ENCODE measurements around the gene BTBD9.

Gene BTBD9

DNA sequence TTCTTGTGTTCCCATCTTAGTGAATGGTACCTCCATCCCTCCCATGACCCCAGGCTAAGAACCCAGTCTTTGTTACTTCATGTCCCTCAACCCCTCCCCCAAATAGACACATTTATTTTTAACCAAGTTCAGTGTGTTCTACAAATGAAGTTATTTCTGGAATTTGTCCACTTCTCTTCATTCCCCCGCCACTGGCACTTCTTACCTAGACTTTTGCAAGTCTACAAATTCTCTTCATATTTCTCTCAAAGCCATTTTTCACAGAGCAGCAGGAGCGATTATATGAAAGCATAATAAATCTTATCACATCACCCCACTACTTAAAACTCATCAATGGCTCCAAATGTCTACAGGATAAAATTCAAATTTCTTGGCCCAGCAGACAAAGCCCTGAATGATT, 131.4 kb downstream of the BTBD9 start:
- no peak for DNase-seq (ENCODE audit: low read depth in 2 of 2)

DNA sequence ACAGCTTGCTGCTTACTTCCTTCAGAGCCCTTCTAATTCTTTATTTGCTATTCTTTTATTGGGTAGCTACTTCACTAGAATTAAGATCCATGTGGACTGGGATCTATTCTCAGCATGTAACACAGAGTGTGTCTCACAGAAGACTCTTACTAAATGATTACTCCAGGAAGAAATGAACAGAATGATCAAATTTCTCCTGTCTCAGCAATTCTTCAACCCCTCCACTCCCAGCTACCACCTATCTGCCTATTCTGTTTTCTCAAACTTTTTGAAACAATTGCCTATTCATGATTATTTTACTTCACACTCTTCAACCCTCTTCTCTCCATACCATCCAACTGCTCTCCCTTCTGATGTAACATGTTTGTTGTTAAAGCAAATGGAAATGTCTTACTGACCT, 132.6 kb downstream of the BTBD9 start:
- no peak for DNase-seq (ENCODE audit: low read depth in 2 of 2)

DNA sequence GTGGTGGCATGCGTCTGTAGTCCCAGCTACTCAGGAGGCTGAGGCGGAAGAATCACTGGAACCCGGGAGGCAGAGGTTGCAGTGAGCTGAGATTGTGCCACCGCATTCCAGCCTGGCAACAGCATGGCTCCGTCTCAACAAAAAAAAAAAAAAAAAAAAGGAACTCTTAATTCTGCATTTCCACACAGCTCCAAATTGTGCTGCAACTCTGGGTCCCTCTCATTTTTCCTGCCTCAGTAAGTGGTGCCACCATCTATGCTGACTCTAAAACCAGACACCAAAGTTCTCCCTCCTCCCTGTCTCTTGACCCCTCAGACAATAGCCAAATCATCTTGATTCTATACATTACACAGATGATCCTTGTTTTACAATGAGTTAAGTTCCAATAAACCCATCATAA, 133.9 kb downstream of the BTBD9 start:
- no peak for DNase-seq (ENCODE audit: low read depth in 2 of 2)

DNA sequence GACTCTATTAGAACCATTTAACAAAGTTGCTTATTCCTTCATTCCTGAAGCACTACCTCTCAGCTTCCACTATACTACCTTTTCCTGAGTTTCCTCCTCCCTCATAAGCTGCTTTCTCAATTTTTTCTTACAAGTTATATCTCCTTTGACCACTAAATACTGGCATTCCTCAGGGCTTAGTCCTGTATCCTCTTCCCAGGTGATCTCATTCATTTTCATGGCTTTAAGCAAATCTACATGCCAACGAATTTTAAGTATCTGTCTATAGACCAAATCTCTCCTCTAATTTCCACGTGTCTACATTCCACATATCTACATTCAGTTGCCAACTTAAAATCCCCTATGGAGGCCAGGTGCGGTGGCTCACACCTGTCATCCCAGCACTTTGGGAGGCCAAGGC, 134.7 kb downstream of the BTBD9 start:
- no peak for DNase-seq (ENCODE audit: low read depth in 2 of 2)

DNA sequence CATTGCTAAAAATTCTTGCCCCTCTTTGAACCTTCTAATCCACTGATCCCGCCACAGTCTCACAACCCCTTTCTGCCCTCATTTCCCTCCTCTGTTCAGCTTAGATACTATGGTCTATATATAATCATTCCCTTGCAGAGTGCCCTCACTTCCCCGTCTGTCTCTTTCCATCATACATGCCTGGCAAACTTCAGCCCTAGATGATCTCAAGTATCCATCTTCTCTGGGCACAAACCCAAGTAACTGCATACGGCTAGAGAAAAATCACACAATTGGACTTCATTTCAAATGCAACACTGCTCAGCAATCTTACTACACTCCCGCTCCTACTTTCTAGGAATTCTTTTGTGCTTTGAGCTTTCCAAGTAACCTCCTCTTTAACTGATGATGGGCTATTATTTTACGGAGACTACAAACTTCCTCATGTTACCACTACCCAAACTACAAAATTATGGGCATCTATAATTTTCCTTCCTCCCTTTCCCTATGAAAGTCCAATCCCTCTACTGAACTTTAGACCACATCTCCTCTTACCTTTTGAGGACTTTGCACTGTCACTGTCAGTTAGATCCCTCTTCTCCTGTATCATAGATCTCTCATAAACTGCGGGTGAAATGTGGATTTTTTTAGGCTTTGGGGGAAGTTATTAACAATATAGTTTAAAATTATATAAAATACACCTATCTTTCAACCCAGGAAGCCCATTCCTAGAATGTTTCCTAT, 135.6 kb downstream of the BTBD9 start:
- DNase-seq (ENCODE audit: low read depth in 2 of 2), result no peak

DNA sequence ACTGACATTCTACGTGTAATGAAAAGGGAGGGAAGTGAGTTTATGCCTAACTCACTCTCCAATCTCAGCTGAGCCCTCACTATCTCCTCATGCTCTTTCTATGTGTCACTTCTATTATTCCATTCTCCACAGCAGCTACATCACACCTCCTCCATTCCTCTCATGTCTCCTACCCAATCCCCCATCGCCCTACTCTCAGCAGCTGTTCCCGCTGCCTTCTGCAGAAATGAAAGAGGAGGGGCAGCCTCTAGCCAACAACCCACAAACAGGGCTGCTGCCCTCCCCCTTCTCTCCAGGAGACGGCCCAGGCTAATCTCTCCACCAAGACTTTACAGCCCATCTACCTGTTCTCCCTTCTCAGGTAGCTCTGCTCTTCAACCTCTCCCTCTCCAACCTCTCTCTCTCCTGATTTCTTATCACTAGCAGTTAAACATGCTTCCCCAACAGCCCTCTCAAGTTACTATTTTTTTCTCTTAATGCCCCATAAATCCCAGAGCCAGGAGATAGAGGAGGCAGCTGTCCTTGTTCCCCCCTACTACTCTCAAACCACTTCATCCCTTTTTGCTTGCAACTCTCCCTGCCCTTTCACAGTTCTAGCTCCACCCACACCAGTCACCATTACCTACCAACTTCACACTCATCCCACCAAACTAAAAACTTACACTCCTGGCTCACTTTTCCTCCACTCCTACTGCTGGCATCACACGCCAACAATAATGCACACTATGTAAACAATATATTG, 136.5 kb downstream of the BTBD9 start:
- DNase-seq (ENCODE audit: low read depth in 2 of 2), result no peak

DNA sequence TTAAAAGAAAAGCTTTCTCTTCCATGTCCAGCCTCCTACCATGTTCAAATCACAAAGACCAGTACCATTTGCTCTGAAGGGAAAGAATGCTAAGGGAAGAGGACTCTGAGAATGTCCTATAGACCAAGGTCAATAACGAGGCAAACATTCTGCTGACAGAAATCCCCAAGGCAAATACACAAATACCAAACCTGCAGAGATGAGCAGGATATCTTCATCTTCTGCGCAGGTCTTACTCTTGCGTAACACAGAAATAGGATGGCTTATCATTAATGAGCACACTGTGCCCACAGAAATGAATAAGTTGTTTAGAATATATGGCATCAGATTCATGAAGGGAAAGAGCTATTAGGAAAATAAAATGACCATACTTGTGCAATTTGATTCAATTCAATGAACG, 137.3 kb downstream of the BTBD9 start:
- no peak for DNase-seq (ENCODE audit: low read depth in 2 of 2)

DNA sequence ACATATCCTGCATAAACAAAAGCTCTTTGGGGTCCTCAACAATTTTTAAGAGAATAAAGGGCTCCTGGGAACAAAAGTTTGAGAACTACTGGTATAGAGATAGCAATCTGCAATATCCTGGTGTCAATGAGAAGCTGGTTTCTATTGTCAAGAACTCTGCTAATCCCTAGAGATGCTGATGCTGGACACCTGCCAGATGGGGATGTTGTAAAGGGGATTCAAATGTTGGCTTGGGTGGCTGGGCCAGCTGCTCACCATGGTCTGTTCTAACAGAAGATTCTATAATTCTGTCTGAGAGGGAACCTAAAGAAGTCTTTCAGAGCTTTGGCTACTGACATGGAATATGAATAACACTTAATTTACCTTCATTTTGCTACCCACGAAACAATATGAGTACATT, 137.8 kb downstream of the BTBD9 start:
- DNase-seq (ENCODE audit: low read depth in 2 of 2), result no peak

DNA sequence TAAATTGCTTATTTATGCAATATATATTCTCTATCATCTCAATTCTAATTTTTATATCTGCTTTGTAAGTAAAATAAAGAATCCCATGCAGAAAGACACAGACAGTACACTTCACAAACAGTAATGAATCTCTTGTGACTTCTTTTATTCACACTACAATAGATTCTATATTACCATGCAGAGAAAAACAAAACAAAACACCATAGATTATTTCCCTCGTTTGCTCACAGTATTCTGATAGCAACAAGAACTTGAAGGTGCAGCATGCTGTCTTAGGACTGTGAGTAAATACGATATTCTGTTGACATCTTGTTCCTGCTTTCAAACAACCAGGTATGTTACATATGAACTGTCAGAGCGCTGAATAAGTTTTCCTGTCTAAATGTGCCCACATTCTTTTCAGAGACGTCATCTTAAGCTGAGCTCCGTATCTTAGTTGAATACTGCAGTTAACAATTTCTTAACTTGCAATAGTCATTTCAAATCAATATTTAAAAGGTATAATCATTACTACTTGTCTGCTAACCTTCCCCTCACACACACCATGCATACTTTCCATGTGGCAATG, 140.1 kb downstream of the BTBD9 start:
- no peak for DNase-seq (ENCODE audit: low read depth in 2 of 2)

DNA sequence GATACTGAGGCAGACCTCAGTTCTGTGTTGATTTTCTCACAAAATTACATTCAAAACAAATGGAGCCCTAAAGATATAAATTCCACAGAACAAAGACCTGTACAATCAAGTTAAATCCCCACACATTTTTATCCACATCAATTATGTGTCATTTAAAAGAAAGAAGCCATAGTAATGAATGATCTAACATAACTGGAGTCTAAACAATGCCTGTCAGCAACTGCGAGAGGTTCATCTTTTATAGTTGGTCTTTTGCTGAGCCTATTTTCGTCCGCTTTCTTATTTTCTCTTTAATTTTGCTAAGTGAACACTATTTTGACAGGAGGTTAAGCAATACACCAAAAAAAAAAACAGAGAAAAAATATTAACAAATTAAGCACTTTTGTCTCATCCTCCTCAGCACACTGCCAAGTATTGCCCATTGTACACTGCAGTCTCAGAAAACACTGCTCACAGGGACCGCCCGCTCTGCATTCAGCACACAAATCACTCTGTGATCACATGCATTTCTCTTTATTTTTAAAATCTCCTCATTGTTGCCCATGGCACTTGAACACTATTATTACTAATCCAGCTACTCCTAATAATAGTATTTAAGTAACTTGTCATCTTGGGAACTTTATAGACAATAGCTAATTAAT, 140.8 kb downstream of the BTBD9 start:
- DNase-seq (ENCODE audit: low read depth in 2 of 2), result no peak

DNA sequence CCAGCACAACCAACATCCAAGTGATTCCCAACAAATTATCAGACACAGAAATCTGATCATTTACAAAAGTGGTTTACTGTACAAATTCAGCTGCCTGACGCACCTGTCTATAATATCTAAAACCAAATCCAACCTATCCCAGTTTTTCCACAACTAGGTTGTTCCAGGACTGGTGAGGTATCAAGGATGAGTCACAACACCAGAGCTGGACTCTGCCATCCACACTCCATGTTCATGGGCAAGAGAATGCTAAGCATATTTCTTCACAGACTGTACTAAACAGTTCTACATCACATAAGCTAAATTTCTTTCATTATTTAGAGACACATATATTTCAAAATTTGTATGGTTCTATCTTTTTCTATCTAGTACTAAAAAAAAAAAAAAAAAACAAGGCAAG, 141.6 kb downstream of the BTBD9 start:
- no peak for DNase-seq (ENCODE audit: low read depth in 2 of 2)

DNA sequence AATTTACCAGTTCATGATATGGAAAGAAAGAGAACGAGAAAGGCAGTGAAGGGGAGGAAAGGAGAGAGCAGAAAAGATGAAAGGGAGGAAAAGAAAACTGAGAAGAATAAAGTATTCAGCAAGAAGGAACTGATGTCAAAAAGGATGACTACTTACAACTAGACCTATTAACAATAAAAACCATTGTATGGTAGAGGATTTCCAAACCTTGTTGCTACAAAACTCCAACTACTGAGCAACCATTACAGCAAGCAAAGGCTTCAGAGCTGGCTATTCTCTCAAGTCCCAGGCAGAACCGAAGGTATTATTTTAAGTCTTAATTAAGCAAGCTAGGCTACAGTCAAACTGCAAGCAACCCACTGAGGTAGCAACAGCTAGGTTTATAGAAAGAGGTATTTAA, 142.2 kb downstream of the BTBD9 start:
- DNase-seq (ENCODE audit: low read depth in 2 of 2), result no peak

DNA sequence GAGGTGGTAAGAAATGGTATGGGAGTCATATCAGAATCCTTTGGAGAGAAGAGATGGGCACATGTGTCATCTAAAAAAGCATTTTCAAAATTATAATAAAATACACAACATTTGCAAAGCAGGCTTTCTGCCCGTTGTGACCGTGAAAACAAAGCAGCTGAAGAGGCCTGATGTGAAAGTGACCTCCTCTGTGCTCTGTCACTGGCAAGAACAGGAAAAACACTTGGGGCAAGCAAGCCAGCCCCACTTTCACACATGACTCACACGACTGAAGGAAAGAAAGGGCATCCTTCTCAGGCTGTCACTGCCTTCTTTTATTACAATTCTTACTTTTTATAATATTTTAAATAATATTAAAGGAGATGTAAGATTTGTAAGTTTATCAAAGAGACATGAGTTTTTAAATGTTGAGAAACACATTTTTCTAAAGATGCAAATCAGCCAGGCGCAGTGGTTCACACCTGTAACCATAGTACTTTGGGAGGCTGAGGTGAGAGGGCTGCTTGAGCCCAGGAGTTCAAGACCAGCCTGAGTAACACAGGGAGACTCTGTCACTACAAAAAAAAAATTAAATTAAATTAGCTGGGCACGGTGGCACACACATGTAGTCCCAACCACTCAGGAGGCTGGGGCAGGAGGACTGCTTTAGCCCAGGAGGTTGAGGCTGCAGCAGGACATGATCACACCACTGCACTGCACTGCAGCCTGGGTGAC, 143.7 kb downstream of the BTBD9 start:
- DNase-seq (ENCODE audit: low read depth in 2 of 2), result no peak

DNA sequence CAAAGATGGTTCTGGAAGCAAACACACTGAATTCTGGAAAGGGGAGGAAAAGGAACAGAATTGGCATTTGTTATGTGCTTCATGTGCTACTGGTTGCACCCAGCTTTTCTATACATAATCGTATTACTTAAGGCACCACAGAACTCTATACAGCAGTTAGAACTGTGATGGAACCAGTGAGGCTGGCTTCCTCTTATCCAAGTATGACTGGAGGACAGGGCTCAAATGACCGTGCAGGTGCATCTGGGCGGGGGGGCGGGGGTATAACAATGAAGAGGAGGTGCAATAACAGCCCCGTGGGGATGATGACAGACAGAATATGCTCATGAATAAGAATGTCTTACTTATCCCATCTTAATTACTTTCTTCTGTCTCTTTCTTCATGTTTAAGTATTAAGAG, 144.2 kb downstream of the BTBD9 start:
- no peak for DNase-seq (ENCODE audit: low read depth in 2 of 2)

DNA sequence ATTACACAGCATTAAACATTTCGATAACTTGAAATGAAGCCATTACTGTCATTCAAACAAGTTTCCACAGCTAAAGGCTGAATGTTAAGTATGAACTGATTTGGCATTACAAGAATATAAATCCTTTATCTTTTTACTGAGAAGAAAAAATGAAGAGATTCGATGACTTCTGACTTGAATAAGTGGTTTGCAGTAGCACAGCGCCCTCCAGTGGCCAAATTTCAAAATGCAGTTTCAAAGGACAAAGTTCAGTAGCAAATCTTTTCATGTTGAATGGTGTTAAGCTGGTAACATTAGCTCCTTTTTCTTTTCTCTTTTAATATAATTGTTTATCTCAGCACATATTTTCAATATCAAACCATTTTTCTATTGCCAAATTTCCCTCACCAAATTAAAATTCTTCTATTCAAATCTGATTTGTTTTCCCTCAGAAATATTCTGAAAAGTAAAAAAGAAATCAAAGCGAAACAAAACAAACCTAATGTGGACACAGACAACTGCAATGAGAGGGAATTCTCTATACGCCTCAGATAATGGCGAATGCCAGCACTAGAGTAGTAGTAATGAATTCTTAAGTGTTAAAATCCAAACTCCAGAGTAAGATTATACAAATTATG, 145.7 kb downstream of the BTBD9 start:
- DNase-seq (ENCODE audit: low read depth in 2 of 2), result peak; percentile 53 to 64

DNA sequence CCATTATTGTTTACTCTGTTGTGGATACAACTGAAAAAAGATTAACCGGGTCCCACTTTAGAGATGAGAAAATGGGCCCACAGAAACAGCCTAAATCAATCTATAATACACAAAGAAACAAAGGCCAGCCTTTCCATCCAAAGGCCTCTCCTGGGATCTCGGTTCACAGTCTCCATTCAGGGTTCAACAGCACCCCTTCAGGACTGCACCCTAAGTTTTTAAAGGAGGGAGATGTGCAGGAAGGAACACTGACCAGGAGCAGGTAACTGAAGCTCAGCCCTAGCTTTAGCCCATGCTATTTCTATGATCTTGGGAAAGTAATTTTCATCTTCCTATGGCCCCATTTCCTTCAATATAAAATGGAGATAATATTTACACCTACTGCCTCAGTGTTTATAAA, 147.7 kb downstream of the BTBD9 start:
- no peak for DNase-seq (ENCODE audit: low read depth in 2 of 2)

DNA sequence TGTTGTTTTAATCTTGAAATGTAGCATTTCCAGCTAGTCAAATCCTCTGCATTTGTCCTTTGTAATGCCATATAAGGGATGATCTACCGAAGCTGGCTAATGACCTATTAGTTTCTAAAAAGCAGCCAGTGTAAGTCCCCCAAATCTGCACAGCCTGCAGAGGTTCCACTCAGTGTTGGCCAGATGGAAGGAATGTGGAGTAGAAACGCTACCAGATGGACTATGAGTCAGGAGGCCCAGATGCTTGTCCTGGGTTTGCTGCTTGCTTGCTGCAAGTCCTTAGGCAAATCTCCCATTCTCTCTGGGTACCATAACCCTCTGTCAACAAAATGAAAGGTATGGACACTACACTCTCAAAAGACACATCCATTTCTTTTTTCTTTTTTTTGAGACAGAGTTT, 149.8 kb downstream of the BTBD9 start:
- no peak for DNase-seq (ENCODE audit: low read depth in 2 of 2)

DNA sequence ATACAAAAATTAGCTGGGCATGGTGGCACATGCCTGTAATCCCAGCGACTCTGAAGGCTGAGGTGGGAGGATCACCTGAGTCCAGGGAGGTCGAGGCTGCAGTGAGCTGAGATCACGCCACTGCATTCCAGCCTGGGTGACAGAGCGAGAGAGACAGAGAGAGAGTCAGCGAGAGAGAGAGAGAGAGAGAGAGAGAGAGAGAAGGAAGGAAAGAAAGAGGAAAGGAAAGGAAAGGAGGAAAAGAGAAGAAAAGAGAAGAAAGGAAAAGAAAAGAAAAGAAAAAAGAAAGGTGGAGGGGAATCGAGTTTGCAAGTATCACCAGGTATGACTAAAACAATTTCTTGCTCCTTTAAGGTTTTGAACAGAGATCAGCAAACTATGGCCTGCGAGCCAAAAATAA, 152.3 kb downstream of the BTBD9 start:
- DNase-seq (ENCODE audit: low read depth in 2 of 2), result no peak

DNA sequence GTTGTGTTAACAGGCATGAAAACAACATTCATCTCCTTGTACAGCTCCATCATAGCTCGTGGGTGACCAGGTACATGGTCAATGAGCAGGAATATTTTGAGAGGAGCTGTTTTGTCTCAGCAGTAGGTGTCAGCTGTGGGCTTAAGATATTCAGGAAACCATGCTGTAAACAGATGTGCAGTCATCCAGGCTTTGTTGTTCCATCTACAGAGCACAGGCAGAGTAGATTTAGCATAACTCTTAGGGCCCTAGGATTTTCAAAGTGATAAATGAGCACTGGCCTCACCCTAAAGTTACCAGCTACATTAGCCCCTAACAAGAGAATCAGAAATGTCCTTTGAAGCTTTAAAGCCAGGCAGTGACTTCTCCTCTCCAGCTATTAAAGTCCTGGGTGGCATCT, 154.2 kb downstream of the BTBD9 start:
- no peak for DNase-seq (ENCODE audit: low read depth in 2 of 2)

DNA sequence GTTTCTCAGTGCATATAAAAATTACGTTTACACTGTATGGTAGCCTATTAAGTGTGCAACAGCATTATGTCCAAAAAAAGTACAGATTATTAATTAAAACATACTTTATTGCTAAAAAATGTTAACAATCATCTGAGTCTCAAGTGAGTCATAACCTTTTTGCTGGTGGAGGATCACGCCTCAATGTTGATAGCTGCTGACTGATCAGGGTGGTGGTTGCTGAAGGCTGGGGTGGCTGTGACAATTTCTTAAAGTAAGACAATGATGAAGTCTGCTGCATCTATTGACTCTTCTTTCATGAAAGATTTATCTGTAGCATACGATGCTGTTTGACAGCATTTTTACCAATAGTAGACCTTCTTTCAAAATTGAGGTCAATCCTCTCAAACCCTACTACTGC, 155.1 kb downstream of the BTBD9 start:
- no peak for DNase-seq (ENCODE audit: low read depth in 2 of 2)

DNA sequence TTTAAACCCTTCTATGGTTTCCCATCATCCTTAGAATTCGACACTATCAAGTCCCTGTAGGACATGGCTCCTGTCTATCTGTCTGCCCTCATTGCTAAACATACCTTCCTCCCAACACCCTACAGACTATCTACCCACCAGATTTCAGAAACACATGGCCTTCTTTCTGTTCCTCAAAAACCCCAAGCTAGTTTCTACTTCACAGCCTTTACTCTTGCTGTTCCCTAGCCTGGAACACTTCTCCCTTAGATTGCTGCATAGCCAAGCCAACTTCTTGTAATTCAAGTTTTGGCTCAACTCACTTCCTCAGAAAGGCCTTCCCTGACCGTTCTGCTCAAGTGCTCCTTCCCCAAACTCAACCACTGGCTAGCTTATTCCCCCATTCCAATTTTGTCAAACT, 156.2 kb downstream of the BTBD9 start:
- DNase-seq (ENCODE audit: low read depth in 2 of 2), result no peak

DNA sequence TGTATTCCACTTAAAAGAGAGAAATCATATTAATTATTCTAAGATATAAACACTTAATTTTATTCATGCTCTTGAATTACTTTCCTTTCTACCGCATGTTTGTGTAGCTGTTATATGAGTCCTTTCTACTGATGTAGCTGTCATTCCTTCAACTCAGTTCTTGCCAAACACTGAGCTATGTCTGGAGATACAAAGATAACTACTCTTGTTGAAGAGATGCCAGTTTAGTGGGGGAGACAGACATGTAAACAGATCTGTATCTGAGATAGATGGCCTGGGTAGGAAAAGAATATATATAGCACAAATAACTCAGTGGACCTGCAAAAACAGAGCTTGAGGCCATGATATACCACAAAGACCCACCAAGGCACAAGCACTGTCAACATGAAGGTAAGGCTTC, 157.3 kb downstream of the BTBD9 start:
- no peak for DNase-seq (ENCODE audit: low read depth in 2 of 2)

All from stimulated activated CD8-positive, alpha-beta memory T cell treated with anti-CD3 and anti-CD28 coated beads, Interleukin-2, amount 100 ng/mL, for 1 hour (primary cell).